Measurements from ENCODE around the gene LRRN4CL. TPM values are rescaled to one million over a fixed set of nuclear protein-coding genes. Genes with fewer than 3 reads are reported as not detected.
"Not testable (repeated sequence)": the region's sequence is repeated elsewhere in the genome, so short reads cannot be mapped to it uniquely, and the experiment has no call there.

LRRN4CL gene
- total RNA-seq, 1 experiment from 2014 or later = not detected

DNA sequence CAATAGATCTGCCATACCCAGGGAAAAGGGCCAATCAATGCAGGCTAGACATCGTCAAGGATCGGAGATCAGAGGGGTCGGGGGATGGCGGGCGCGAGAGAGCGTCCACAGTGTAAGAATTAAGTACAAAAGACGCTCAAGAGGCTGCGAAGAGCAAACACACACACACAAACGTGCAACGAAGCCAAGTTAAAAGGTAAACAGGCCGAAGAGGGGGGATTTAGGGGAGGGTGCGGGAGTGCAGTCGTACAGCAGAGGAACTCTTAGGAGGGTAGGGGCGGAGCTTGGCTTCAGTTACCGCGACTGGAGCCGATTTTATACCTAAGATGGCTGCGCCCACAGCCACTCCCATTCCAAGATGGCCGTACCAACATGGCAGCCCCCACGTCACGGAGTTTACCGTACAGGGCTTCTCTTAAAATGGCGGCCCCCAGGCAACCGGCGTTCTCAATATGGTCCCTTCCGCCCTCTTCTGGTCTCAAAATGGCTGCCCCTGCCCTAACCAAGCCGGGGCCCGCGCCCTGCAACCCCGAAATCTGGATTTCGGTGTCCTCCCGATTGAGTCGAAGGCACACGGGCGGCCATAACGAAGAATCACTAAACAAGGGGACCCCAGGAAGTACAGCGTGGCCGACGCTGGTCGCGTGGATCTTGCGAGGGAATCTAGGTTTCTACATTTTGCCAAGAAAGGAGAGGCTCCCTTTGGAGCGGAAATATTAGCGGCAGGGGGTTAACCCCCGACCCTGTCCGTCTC, 20.1 kb upstream of the LRRN4CL start:
- DNase-seq (ENCODE audit: low read depth) = peak; percentile 97

DNA sequence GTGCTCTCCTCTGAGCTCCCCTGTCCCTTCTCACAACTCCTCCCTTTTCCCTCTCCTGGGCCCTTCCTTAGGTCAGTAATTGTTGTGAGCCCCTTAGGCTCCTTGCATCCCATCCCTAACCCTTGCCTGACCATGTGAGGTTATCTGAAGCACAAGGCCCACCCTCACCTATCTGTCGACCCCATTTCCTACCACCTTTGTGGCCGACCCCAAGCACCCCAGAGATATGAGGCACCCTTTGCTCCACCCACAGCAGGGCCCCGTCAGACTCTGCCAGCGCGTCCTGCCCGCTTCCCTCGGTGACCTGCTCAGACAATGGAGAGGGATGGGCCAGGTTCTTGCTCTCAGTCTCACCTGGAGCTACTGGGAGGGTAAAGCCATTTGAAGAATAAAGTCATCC, 19.5 kb upstream of the LRRN4CL start:
- DNase-seq (ENCODE audit: low read depth) = no peak

DNA sequence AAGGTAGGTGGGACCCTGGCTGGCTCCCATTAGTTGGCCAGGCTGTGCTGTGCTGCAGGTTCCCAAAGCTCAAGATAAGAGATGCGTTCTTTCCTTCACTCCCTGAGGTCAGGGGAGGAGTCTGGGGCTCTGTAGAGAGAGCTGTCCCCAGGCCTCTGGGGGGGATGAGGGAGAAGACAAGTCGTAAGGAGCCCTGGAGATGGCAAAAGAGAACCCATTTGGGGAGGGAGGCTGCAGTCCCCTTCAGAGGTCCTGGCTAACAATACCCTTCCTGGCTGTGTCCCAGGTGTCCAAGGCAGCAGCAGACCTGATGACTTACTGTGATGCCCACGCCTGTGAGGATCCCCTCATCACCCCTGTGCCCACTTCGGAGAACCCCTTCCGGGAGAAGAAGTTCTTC, 19.1 kb upstream of the LRRN4CL start:
- no peak for DNase-seq (ENCODE audit: low read depth)

DNA sequence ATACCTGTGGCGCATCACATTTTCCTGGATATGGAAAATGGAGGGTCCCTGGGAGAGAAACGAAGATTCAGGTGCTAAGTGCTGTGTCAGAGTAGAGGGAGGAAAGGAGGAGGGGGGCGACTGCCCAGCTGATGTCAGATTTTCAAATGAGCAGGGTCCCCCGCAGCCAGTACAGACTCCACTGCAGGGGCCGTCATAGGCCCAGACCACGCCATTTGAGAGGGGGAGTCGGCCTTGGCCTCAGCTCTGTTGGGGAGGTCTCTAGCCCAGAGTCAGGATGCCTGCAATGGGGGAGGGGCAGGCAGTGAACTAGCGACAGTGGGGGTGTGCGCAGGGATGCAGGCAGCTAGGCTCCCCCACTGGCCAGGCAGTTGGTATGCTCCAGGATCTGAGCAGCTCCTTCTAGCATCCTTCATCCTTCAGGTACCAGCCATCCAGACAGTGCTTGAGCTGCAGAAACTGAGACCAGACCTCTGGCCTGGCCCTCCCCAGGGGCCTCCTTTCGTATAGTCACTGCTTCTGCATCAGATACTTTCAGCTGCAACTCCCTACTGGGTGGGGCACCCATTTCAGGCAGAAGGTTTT, 18.0 kb upstream of the LRRN4CL start, which contains the start of the genes BSCL2 and GNG3:
TSS of gene BSCL2 (minus strand) at position 148 of the 585 bp plus-strand sequence. CDS start 229 bp downstream, outside the sequence.
TSS of gene GNG3 (plus strand) at position 400 of the 585 bp plus-strand sequence. CDS start 620 bp downstream, outside the sequence.
- DNase-seq (ENCODE audit: low read depth) = no peak

DNA sequence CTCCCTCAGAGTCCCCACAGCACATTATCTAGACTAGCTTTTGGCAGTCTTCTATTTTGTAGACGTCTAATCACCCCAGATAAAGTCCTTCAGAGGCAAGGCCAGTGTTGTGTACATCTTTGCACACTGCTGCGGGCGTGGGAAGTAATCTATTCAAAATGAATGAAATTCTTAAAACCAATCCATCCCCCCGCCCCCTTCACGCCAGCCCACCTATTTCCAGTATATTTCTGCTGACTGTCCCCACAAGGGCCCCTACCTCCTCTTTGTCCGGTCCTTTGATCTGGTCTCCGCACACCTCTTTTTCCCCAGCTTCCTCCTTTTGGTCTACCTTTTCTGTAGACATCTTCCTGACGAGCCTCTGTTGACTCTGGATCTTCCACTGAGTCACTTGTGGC, 17.5 kb upstream of the LRRN4CL start:
- DNase-seq (ENCODE audit: low read depth) = no peak

DNA sequence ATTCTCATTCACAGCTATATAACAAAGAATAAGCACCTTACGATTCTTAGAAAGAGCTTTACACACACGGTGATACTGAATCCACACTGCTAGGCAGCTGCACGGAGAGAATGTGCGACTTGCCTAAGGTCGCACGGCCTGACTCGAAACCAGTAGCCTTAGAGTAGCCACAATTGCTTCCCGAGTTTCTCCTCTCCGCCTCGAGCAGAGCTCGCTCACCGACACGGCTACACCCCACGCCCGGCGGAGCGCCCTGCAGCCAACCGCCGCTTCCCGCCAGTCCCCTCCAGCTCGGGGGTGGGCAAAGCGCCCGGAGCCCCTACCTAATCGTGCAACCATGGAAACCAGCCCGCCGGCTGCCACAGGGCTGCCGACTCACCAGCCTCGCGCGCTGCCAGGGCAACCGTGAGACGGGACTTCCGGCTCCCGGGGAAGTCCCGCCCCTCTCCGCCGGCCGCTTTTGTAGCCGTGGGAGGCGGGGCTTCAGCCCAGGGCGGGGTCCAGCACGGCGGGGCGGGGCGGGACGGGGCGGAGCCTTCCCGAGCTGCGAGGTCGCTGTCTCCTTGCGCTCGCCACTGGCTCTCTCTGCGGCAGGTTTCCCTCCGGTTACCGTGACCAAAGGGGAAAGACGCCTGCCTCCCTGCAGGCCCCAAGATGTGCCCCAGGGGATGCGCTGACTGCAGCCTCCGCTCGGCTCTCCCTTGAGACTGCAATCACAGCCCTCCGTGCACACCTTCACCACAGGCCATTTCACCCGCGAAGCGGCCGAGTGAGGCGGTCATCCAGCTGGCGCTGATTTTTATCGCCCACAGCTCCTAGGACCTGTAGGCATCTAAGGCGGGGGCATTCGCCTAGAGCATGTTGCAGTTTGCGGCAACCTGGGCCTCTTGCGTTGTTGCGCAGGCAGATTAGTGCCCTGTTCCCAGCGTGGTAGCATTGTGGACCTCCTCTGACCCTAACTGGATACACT, 16.8 kb upstream of the LRRN4CL start:
- peak; percentile 97 for DNase-seq (ENCODE audit: low read depth)

DNA sequence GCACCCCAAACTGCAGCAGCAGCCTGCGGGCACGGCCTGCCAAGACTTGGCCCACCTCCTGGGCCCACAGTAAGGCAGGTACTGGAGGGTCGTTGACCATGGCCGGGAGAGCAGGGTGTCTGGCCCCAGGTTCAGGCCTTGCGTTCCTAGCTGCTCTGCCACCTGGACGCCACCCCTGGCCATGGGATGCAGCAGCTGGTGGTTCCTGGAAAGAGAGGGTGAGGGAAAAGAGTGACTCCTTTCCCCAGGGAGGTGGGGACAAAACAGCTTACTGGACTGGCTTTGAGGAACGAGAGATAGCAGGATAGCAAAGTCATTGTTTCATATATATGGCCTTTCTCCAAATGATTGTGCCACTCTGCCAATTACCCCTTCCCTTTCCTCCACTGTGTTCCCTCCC, 16.1 kb upstream of the LRRN4CL start:
- no peak for DNase-seq (ENCODE audit: low read depth)

DNA sequence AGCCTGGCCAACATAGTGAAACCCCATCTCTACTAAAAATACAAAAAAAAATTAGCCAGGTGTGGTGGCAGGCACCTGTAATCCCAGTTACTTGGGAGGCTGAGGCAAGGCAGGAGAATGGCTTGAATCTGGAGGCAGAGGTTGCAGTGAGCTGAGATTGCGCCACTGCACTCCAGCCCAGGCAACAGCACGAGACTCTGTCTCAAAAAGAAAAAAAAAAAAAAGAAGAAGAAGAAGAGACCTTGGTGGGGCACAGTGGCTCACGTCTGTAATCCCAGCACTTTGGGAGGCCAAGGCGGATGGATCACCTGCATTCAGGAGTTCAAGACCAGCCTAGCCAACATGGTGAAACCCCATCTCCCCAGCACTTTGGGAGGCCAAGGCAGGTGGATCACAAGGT, 14.6 kb upstream of the LRRN4CL start:
- not testable (repeated sequence) for DNase-seq (ENCODE audit: low read depth)

DNA sequence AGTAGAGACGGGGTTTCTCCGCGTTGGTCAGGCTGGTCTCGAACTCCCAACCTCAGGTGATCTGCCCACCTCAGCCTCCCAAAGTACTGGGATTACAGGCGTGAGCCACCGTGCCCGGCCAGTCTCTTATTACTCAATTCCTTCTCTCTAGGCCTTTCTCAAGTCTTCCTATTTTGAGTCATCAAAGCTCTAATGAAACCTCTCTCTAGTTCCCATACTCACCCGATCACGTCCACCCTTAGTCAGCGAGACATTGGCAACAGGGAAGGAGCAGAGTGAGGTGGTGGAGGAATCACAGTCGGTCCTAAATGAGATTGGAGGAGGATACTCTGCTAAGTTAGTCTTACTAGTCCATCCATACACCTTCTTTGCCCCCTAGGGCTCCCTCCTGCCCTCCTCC, 12.9 kb upstream of the LRRN4CL start:
- DNase-seq (ENCODE audit: low read depth) = no peak

DNA sequence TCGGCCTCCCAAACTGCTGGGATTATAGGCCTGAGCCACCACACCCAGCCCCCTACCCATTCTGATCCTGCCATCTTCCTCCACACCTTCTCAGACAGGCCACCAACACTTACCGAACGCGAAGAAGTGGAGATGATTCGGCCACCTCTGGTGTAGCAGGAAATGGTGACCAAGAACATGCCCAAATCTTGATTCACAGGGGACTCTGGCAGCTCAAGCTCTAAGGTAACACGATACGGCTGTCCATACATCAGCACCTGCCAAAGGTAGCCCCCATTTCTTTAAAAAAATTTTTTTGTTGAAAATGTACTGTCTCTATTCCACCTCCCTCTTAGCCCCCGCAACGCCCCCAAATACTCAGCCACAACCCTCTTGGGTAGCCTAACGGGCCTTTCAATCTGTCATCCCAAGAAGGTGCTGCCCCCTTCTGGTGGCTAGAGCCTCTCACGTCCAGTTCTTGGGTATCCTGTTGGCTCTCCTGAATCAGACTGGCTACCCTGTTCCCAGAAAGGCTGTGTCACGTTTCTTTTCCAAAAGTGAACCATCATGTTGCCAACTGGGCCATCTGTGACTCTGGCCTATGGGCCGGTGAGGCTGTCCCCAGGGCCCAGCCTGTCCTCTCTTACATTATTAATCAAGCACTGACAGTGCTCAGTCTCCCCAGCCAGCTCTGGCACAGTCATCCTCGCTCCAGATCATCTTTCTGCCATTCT, 5.3 kb upstream of the LRRN4CL start:
- peak; percentile 78 for DNase-seq (ENCODE audit: low read depth)

DNA sequence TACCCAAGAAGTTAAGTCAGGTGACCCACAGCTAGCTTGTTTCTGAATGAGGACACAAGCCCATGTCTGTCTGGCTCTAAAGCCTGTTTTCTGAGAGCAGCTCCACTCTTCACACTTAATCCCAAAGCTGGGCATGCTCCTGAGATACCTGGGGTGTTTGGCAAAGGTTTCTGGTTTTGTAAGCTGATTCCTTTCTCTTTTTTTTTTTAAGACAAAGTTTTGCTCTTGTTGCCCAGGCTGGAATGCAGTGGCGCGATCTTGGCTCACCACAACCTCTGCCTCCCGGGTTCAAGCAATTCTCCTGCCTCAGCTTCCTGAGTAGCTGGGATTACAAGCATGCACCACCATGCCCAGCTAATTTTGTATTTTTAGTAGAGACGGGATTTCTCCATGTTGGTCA, 4.3 kb upstream of the LRRN4CL start:
- DNase-seq (ENCODE audit: low read depth) = not testable (repeated sequence)

DNA sequence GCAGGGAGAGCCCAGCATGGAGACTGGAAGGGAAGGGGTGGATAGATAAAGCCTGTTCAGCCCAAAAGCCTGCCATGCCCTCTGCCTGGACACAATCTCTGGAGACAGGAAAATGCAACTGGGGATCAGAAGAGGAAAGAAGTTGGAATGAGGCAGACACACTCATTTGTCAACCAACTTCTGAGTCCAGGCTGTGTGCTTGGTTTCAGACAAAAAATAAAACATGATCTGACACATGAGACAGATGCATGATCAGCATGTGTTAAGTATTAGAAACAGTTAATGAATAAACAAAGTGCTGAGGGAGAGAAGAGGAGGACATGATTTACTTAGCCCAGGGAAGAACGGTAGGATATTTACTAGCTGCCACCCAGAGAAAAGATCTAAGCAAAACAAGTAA, 839 bp downstream of the LRRN4CL start:
- DNase-seq (ENCODE audit: low read depth) = no peak

DNA sequence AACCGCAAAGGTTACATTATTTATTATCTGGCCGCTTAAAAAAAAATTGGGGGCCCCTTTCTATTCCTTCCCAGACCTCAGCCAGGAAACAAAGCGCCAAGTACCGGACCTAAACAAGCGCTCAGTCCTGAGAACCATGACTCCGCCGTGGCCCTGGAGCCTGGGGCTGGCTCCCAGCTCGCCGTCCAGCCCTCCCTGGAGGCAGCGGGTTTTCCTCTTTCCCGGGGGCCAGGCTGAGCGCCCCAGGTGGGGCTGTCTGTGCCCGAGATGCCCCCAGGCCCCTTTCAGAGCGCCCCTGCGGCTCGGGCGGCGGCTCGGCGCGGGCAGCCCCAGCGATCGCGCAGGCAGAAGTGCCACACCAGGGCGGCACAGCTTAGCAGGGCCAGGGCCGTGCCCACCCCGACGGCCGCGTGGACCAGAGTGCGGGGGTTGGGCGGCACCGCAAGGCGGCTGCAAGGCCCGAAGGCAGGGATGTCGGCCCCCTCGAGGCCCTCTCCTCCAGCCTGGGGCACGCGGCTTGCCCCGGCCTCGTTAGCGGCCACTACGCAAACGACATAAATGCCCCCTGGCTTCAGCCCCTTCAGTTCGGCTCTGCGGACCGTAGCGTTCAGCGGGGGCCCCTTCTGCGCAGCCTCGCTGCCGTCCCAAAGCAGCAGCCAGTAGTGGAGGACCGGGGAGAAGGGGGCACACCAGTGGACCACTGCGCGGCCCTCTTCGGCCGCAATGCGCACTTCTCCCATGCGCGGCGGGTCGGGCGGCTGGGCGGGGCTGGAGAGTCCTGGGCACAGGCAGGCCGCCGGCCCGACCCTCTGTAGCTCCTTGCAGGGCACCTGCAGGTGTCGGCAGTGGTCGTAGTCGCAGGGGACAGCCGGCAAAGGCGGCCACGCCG, 1.6 kb downstream of the LRRN4CL start:
- DNase-seq (ENCODE audit: low read depth) = no peak

DNA sequence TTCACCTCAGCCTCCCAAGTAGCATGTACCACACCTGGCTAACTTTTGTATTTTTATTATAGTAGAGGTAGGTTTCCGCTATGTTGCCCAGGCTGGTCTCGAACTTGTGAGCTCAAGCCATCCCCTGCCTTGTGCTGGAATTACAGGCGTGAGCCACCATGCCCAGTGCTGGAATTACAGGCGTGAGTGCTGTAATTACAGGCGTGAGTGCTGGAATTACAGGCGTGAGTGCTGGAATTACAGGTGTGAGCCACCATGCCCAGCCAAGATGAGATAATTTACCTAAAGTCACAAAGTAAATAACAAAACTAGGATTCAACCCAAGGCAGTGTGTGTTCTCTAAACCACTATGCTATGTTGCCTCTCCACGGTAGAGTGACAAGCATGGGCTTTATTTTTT, 6.8 kb downstream of the LRRN4CL start:
- no peak for DNase-seq (ENCODE audit: low read depth)

DNA sequence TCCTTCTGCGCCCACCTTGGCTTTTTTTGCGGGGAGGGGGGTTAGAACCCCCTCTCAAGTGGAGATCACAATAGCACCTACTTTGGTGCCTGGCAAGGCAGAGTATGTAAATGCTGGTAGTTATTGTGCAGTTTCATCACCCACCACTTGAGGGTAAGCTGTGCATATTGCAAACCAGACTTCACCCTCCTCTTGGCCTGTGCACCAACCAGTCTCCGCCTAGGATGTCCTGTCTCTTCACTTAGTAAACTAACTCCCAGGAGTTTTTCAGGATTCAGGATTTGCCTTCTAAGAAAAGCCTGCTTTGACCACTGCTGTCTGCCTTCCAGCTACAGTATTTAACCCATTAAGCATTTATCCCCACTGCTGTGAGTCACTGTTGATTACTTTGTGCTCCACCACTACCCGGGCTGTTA, 8.5 kb downstream of the LRRN4CL start:
- peak; percentile 64 for DNase-seq (ENCODE audit: low read depth)

DNA sequence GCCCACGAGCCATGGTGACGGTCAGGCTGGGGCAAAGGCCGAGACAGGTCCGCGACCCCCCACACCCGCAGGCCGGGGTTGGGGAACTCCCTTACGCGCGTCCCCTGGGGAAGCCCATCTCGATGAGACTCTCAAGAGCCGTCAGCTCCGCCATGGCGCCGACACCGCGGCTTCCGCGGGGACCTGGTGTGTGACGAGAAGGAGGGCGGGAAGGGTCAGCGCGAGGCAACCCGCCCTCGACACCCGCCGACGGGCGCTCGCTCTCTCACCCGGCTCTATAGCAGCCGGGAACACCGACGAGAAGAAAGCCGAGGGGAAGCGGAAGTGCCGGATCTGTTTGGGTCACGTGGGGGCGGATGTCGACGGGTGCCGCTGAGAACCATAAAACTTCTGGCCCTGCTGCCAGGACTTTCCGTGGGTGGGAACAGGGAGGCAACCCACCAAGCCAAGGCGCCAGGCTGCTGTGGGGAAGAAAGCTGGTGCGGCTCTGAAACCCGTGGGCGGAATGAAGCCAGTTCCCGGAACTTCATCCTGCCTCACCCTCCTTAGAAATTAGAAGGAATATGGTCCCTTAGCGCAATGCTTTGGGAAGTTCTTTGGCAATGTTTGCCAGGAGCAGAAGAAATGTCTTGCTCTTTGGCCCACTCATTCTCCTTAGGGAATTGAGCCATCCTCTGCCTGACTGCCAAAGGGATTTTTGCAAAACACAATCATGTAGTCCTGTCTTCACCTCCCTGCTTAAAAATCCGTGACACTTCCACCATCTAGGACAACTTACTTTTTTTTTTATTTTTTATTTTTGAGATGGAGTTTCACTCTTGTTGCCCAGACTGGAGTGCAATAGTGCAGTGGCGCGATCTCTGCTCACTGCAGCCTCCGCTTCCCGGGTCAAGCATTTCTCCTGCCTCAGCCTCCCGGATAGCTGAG, 10.3 kb downstream of the LRRN4CL start, which contains the start of gene UBXN1:
TSS of gene UBXN1 (minus strand) at position 304 of the 927 bp plus-strand sequence. CDS start at position 154, 150 bp downstream.
- peak; percentile 91 for DNase-seq (ENCODE audit: low read depth)

DNA sequence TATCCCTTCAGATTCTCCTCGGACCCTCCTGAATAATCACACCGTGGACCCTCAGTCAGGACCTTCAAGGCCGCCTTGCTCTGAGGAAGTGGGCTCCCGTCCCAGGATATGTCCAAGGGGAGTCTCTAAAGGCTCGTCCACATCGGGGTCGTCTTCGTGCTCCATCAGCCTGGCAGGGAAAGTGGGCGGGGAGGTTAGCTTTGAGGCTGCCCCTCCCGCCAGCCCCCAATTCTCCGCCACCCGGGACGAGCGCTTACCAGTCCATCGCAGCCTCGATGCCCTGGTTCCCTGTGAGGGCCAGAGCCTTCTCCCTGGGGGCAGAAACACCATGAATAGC, 10.9 kb downstream of the LRRN4CL start:
- no peak for DNase-seq (ENCODE audit: low read depth)

DNA sequence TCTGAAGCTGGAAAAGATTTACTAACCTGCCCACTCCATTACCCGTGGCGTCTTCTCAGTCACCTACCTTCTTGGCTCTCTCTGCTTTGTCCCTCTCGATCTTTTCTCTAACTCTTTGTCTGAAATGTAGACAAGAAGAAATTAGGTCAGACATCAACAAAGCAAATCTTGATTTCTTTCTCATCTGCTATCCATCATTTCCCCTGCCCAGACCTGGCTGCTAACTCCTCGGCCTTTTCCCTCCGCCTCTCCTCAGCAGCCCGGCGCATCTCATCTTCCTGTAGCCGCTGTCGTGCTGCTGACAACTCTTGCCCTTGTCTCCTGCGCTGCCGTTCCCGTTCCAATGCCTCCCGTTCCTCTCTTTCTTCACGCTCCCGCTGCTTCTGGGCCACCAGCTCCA, 11.6 kb downstream of the LRRN4CL start:
- no peak for DNase-seq (ENCODE audit: low read depth)

DNA sequence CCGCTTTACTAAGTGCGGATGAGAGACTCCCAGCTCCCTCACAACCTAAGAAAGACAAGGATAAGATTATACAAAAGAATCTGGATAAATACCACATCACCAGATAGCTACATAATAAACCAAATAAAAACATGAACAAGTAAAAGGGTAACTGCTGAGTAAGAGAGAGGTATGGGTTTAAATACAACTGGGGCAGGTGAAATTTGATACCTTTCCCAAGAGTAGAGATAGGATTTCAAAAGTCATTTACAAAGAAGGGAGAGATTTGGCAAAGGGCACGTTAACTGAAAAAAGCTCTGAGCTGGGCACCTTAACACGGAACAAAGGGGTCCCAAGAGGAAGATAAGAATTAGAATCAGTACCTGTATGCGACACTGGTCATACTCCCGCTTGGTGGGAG, 12.2 kb downstream of the LRRN4CL start:
- DNase-seq (ENCODE audit: low read depth) = no peak

Measured in Daoy (cell line).